Gastroesophageal sphincter (tissue), 3 donors: Measurements from ENCODE around the gene TMEFF2.

Experiments
- POLR2A ChIP-seq, 2 donors: fragments of 450-650 bp; IDR thresholded peaks; one replicate each; pipeline ENCODE4 v1.6.1; 2017; ENCODE audit warnings: antibody characterized with exemption in 2 of 2, mild to moderate bottlenecking in 2 of 2, moderate library complexity in 1 of 2
- POLR2AphosphoS5 ChIP-seq: sonication (generic); formaldehyde crosslinking; IDR thresholded peaks from one replicate; pipeline ENCODE4 v1.6.1; 2017; ENCODE audit warnings: antibody characterized with exemption
- TF ChIP-seq, protein P1 (sequence below), 4 experiments: fragments of 200-600 bp in 2 of 4; fragments of 450-650 bp in 2 of 4; sonication (generic) in 1 of 4; IDR thresholded peaks; one replicate each; pipeline ENCODE4 v1.5.1; 2017 to 2019; ENCODE audit warnings: antibody characterized with exemption in 4 of 4, mild to moderate bottlenecking in 2 of 4, moderate library complexity in 2 of 4

- TF ChIP-seq, protein P1, sequence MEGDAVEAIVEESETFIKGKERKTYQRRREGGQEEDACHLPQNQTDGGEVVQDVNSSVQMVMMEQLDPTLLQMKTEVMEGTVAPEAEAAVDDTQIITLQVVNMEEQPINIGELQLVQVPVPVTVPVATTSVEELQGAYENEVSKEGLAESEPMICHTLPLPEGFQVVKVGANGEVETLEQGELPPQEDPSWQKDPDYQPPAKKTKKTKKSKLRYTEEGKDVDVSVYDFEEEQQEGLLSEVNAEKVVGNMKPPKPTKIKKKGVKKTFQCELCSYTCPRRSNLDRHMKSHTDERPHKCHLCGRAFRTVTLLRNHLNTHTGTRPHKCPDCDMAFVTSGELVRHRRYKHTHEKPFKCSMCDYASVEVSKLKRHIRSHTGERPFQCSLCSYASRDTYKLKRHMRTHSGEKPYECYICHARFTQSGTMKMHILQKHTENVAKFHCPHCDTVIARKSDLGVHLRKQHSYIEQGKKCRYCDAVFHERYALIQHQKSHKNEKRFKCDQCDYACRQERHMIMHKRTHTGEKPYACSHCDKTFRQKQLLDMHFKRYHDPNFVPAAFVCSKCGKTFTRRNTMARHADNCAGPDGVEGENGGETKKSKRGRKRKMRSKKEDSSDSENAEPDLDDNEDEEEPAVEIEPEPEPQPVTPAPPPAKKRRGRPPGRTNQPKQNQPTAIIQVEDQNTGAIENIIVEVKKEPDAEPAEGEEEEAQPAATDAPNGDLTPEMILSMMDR (IDR thresholded peaks at IDR 0.05), result no peak
- no peak for TF ChIP-seq POLR2A (IDR thresholded peaks at IDR 0.05)
- TF ChIP-seq POLR2AphosphoS5, result no peak
These were observed 54.9 kb downstream of the TMEFF2 start for GRCh38 chr2:192139813-192140212.
